ENCODE data around the gene STIM1. TPM values are rescaled to one million over a fixed set of nuclear protein-coding genes. Genes with fewer than 3 reads are reported as not detected.

Gene STIM1
- total and polyA plus RNA-seq, 10 of the 15 experiments (the other 5 are each of a cell fraction or from before 2014, with no cell fraction given), result 8.6 to 57.7 (median 29.3) TPM

GRCh38 chr11:3994030-3994640 lies 138.7 kb downstream of the STIM1 start (continued):
- TF ChIP-seq CREB1 (IDR thresholded peaks at IDR 0.05; ENCODE audit: low read depth) (no peak), RFX5 (IDR thresholded peaks at IDR 0.05; ENCODE audit: low read depth, low read length) (no peak), LARP7 (IDR thresholded peaks at IDR 0.05) (no peak), IRF4 (IDR thresholded peaks at IDR 0.05; ENCODE audit: low read depth, low read length) (peak; percentile 48; the same call in 1 of the 2 replicates), ZBTB11 (CRISPR knock-in tag; IDR thresholded peaks at IDR 0.05) (no peak), E2F8 (IDR thresholded peaks at IDR 0.05; ENCODE audit: low read depth, partially characterized antibody) (no peak), EZH2 (IDR thresholded peaks at IDR 0.05; ENCODE audit: borderline replicate concordance, control insufficient read depth, low read depth, low read length) (no peak), SIX5 (IDR thresholded peaks at IDR 0.05; ENCODE audit: low read depth, low read length, severe bottlenecking) (no peak), SP1 (IDR thresholded peaks at IDR 0.05; ENCODE audit: low read depth, low read length) (no peak), MXI1 (IDR thresholded peaks at IDR 0.05; ENCODE audit: low read depth, low read length) (no peak), FOXK2 (IDR thresholded peaks at IDR 0.05) (no peak), CTCF (IDR thresholded peaks at IDR 0.05 in 2 of 3, conservative IDR thresholded peaks at IDR 0.05 in 1 of 3; ENCODE audit: control insufficient read depth in 2 of 3, extremely low read depth in 1 of 3, insufficient read depth in 1 of 3, low read depth in 3 of 3, low read length in 3 of 3) (no peak), CEBPB (IDR thresholded peaks at IDR 0.05; ENCODE audit: borderline replicate concordance in 1 of 2, low read depth in 2 of 2, low read length in 2 of 2) (no peak), NFYB (IDR thresholded peaks at IDR 0.05; ENCODE audit: insufficient read depth, low read depth, low read length) (no peak), MTA2 (IDR thresholded peaks at IDR 0.05; ENCODE audit: low read depth) (no peak), ESRRA (IDR thresholded peaks at IDR 0.05; ENCODE audit: low read length) (no peak), BMI1 (IDR thresholded peaks at IDR 0.05; ENCODE audit: borderline replicate concordance) (no peak), ZNF384 (IDR thresholded peaks at IDR 0.05; ENCODE audit: borderline replicate concordance, low read depth, low read length) (no peak), SPI1 (IDR thresholded peaks at IDR 0.05; ENCODE audit: borderline replicate concordance, insufficient read depth, low read depth, low read length) (no peak), PML (IDR thresholded peaks at IDR 0.05; ENCODE audit: low read length) (no peak), EGR1 (IDR thresholded peaks at IDR 0.05; ENCODE audit: borderline replicate concordance in 1 of 2, low read depth in 2 of 2, low read length in 2 of 2) (no peak), NBN (IDR thresholded peaks at IDR 0.05) (peak; percentile 60), RAD51 (IDR thresholded peaks at IDR 0.05) (0 out of 2 replicates have a peak, but pooled peaks have one; percentile 23)

Measured in GM12878 (cell line).